SH-SY5Y (cell line): ENCODE results near the gene OSBPL7.

ENCODE experiments used
- GATA2 ChIP-seq: IDR thresholded peaks from 2 replicates; pipeline ENCODE4 v1.6.1; 2011; ENCODE audit warnings: mild to moderate bottlenecking, low read depth, low read length
- GATA3 ChIP-seq: IDR thresholded peaks from 2 replicates; pipeline ENCODE4 v1.6.1; 2011; ENCODE audit warnings: low read depth, mild to moderate bottlenecking, low read length, moderate library complexity

- TF ChIP-seq GATA2 (no peak), GATA3 (no peak)
Observed at GRCh38 chr17:47871048-47871447, 49.5 kb upstream of the OSBPL7 start.
